ENCODE data around the gene BOLA2B.
A peak's percentile ranks its signal among the peaks of the same experiment; 100 is the strongest.
"Not testable (repeated sequence)": the region's sequence is repeated elsewhere in the genome, so short reads cannot be mapped to it uniquely, and the experiment has no call there.

BOLA2B gene

DNA sequence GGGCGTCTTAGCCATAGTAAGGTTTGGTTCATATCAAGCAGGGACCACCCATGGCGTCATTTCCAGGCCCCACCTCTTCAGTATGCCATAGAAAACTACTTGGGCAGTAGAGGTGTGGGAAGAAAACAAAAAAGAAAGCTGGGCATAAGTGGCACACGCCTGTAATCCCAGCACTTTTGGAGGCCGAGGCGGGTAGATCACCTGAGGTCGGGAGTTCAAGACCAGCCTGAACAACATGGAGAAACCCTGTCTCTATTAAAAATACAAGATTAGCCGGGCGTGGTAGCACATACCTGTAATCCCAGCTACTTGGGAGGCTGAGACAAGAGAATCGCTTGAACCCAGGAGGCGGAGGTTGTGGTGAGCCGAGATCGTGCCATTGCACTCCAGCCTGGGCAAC, 2.3 kb downstream of the BOLA2B start:
- ATAC-seq (replicated peaks; ENCODE audit: extremely low read depth, poor library complexity, severe bottlenecking); DNase-seq (ENCODE audit: low spot score in 2 of 2); H3K27ac Mint-ChIP-seq (ENCODE audit: low read depth); H3K9me3 Mint-ChIP-seq; H3K4me3 Mint-ChIP-seq; H3K27me3 Mint-ChIP-seq: not testable (repeated sequence)
- Mint-ChIP-seq H3K4me1 (peaks cover 15% of the 10 kb centered on the region), H3K36me3 (ENCODE audit: insufficient read depth) (peaks cover 19% of the 10 kb centered on the region)

DNA sequence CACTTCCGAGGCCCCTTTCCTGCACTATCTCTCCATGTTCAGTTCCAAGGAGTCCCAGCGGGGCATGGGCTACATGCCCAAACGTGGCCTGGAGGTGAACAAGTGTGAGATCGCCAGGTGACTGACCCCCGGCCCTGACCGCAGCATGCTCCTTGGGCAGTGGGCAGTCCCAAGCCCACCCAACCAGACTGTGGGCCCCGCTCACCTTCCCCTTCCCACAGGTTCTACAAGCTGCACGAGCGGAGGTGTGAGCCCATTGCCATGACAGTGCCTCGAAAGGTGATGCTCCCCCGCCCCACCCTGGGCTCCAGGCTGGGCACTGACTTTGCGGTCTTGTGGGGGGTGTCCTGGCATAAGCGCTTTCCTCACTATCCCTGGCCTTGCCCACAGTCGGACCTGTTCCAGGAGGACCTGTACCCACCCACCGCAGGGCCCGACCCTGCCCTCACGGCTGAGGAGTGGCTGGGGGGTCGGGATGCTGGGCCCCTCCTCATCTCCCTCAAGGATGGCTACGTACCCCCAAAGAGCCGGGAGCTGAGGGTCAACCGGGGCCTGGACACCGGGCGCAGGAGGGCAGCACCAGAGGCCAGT, 5.4 kb downstream of the BOLA2B start:
- peaks cover 46% of the 10 kb centered on the region for H3K36me3 Mint-ChIP-seq (ENCODE audit: insufficient read depth)

GRCh38 chr16:30187556-30187865, 6.0 kb downstream of the BOLA2B start:
- no peak for ATAC-seq (replicated peaks; ENCODE audit: extremely low read depth, poor library complexity, severe bottlenecking)
- no peak for DNase-seq (ENCODE audit: low spot score in 2 of 2)
- no peaks in the 10 kb centered on the region for H3K9me3 Mint-ChIP-seq
- H3K27me3 Mint-ChIP-seq: no peaks in the 10 kb centered on the region
- peak overlapping the region; percentile 94 for H3K27ac Mint-ChIP-seq (ENCODE audit: low read depth)
- peaks cover 38% of the 10 kb centered on the region for H3K4me1 Mint-ChIP-seq
- H3K4me3 Mint-ChIP-seq: peak overlapping the region; percentile 100
- H3K36me3 Mint-ChIP-seq (ENCODE audit: insufficient read depth): peaks cover 46% of the 10 kb centered on the region

More for the DNA sequence above, 5.4 kb downstream of the BOLA2B start:
- ATAC-seq (replicated peaks; ENCODE audit: extremely low read depth, poor library complexity, severe bottlenecking) (no peak), DNase-seq (ENCODE audit: low spot score in 2 of 2) (no peak)
- Mint-ChIP-seq H3K27me3 (no peaks in the 10 kb centered on the region), H3K4me1 (peaks cover 35% of the 10 kb centered on the region), H3K27ac (ENCODE audit: low read depth) (peak overlapping the region; percentile 94), H3K4me3 (peak overlapping the region; percentile 100), H3K9me3 (no peaks in the 10 kb centered on the region)

GRCh38 chr16:30186782-30187555, 6.5 kb downstream of the BOLA2B start:
- peaks cover 51% of the 10 kb centered on the region for H3K36me3 Mint-ChIP-seq (ENCODE audit: insufficient read depth)
- H3K9me3 Mint-ChIP-seq: no peaks in the 10 kb centered on the region
- H3K27ac Mint-ChIP-seq (ENCODE audit: low read depth): peak overlapping the region; percentile 94
- peaks cover 43% of the 10 kb centered on the region for H3K4me1 Mint-ChIP-seq
- H3K27me3 Mint-ChIP-seq: no peaks in the 10 kb centered on the region
- peak overlapping the region; percentile 100 for H3K4me3 Mint-ChIP-seq
- ATAC-seq (replicated peaks; ENCODE audit: extremely low read depth, poor library complexity, severe bottlenecking) (peak; percentile 11), DNase-seq (ENCODE audit: low spot score in 2 of 2) (peak; percentile 84 to 92)

DNA sequence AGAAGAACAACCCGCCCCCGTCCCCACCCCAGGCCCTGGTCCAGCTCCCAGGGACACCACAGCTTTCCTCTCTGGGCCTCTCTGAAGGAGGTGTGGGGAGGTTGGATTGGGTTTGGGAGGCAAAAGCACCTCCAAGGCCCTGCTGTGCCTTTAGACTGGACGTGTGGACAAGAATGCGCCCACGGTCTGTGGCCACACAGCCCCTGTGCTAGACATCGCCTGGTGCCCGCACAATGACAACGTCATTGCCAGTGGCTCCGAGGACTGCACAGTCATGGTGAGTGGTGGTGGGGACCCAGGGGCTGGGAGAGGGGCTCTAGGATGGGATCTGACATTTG, 7.1 kb downstream of the BOLA2B start:
- H3K27ac Mint-ChIP-seq (ENCODE audit: low read depth): peak overlapping the region; percentile 94
- H3K27me3 Mint-ChIP-seq: no peaks in the 10 kb centered on the region
- no peaks in the 10 kb centered on the region for H3K9me3 Mint-ChIP-seq
- peak overlapping the region; percentile 100 for H3K4me3 Mint-ChIP-seq
- DNase-seq (ENCODE audit: low spot score in 2 of 2) (peak in 1 of 2 donors; percentile 44), ATAC-seq (replicated peaks; ENCODE audit: extremely low read depth, poor library complexity, severe bottlenecking) (no peak)
- peaks cover 45% of the 10 kb centered on the region for H3K4me1 Mint-ChIP-seq
- peaks cover 51% of the 10 kb centered on the region for H3K36me3 Mint-ChIP-seq (ENCODE audit: insufficient read depth)

DNA sequence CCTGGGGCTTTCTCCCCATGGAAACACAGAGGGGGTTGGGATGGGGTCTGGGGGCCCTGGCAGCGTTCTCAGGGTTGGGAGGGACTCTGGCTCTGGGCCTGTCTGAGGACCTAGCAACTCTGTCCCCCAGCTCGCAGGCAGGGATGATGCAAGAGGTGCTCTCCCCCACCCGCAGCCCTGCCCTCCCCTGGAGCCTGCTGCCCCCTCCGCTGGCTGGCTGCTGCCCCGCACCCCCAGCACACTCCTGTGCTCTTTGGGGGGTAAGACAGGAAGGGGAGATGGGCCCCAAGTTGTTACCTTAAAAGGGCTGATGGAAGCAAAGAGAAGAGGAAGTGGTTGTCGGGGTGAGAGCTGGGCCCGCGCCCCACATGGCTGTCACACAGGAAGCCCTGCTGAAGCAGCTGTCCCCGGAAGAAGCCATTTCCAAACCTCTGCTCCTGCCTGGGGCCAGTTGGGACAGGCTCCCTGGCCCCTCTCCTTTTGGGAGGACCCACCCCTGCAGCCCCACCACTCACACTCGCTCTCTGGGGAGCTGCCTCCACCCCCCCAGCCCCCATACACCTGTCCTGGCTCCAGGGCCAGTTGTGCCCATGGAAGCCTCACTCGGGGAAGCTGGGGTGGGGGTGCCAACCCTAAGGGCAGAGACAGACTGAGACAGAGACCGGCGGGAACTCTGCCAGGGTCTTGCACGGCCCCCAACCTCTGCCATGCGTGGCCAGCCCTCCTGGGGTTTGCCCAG, 7.6 kb downstream of the BOLA2B start:
- no peaks in the 10 kb centered on the region for H3K27me3 Mint-ChIP-seq
- ATAC-seq (replicated peaks; ENCODE audit: extremely low read depth, poor library complexity, severe bottlenecking) (peak; percentile 52), DNase-seq (ENCODE audit: low spot score in 2 of 2) (peak; percentile 70 to 83)
- peak overlapping the region; percentile 94 for H3K27ac Mint-ChIP-seq (ENCODE audit: low read depth)
- peaks cover 45% of the 10 kb centered on the region for H3K4me1 Mint-ChIP-seq
- H3K9me3 Mint-ChIP-seq: no peaks in the 10 kb centered on the region
- H3K4me3 Mint-ChIP-seq: peak overlapping the region; percentile 100
- peaks cover 51% of the 10 kb centered on the region for H3K36me3 Mint-ChIP-seq (ENCODE audit: insufficient read depth)

- DNase-seq (ENCODE audit: low spot score in 2 of 2) (peak; percentile 17 to 21), ATAC-seq (replicated peaks; ENCODE audit: extremely low read depth, poor library complexity, severe bottlenecking) (no peak)
- Mint-ChIP-seq H3K4me1 (peaks cover 45% of the 10 kb centered on the region), H3K27me3 (no peaks in the 10 kb centered on the region), H3K4me3 (peak overlapping the region; percentile 100), H3K27ac (ENCODE audit: low read depth) (peak overlapping the region; percentile 94), H3K9me3 (no peaks in the 10 kb centered on the region), H3K36me3 (ENCODE audit: insufficient read depth) (peaks cover 51% of the 10 kb centered on the region)
Measured at GRCh38 chr16:30184891-30185682, 8.4 kb downstream of the BOLA2B start.

DNA sequence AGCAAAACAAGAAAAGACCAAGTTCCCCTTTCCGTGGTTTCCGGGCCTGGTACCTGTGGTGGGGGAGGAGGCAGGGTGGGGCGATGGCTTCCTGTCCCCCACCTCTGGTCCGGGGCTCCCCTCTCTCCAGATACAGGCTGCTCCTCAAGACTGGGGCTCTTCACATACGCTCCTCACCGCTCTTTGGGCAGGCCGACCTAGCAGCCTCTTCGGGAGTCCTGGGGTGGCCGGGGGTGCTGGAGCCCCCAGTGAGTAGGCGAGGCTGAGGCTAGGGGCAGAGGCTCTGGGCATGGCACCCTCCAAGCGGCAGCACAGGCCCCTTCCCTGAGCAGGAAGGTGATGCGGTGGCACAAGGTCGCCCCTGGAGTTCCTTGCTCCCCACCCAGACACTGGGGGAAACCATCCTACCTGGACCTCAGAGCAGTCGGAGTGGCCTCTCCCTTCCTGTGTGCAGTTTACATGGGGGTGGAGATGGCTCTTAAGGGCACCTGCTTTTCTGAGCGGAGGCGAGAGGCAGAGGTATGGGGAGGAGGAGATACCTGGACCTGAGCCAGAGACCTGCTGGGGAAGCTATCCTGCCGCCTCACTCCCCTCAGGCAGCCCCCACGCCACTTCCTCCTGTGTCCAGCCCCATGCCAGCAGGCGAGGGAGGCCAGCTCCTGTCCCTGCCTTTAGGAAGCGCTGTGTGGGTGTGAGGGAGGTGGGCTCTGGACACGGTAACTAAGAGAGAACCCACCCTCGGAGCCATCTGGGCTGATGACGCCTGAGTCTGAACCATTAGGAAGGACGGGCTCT, 9.2 kb downstream of the BOLA2B start:
- Mint-ChIP-seq H3K4me1 (peaks cover 45% of the 10 kb centered on the region), H3K4me3 (peak overlapping the region; percentile 100), H3K27me3 (no peaks in the 10 kb centered on the region), H3K27ac (ENCODE audit: low read depth) (peak overlapping the region; percentile 94), H3K9me3 (no peaks in the 10 kb centered on the region), H3K36me3 (ENCODE audit: insufficient read depth) (peaks cover 51% of the 10 kb centered on the region)
- ATAC-seq (replicated peaks; ENCODE audit: extremely low read depth, poor library complexity, severe bottlenecking) (peak; percentile 50), DNase-seq (ENCODE audit: low spot score in 2 of 2) (peak; percentile 68 to 84)

DNA sequence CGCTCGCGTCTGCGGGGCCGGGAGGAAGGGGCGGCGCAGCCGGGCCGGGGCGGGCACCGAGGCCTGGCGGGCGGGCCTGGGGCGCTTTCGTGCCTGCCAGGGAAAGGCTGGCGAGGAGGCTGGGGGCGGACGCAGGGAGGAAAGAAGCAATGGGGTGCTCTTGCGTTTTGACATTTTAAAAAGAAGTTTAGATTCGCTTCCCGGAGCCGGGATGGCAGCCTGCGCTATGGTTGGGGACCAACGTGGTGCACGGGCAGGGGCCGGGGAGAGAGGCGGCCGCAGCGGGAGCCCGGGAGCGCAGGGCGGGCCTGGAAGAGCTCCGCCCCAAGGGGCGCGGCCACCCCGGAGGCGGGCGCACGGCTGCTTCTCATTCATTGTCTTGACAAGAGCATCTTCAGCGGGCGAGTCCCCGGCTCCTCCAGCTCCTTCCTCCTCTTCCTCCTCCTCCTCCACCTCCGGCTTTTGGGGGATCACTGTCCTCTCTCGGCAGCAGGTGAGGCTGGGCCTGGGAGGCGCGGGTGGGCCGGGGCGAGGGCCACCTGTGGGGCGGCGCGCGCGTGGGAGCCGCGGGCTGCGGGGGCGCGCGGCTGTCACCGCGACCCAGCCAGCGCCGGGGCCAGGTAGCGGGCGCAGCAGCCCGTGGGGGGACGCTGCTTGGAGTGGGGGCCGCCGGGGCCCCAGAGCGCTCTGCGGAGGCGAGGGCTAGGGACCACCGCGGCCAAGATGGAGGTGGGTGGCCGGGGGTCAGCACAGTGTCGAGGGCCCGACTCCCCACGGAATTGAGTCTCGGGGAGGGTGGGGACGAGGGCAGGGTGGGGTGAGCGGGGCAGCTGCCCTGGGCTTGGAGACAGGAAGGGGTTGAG, 10.0 kb downstream of the BOLA2B start, which contains the start of gene CORO1A:
Gene CORO1A (plus strand): TSS at position 370 of the 863 bp plus-strand sequence. CDS start 1,608 bp downstream, outside the sequence.
- peak; percentile 70 to 75 for DNase-seq (ENCODE audit: low spot score in 2 of 2)
- Mint-ChIP-seq H3K36me3 (ENCODE audit: insufficient read depth) (peaks cover 51% of the 10 kb centered on the region), H3K27me3 (no peaks in the 10 kb centered on the region), H3K4me1 (peaks cover 45% of the 10 kb centered on the region), H3K9me3 (no peaks in the 10 kb centered on the region), H3K4me3 (peak within 1 kb of the TSS; percentile 100), H3K27ac (ENCODE audit: low read depth) (peak within 1 kb of the TSS; percentile 94)
- peak; percentile 41 for ATAC-seq (replicated peaks; ENCODE audit: extremely low read depth, poor library complexity, severe bottlenecking)

GRCh38 chr16:30180741-30181140, 12.7 kb downstream of the BOLA2B start:
- Mint-ChIP-seq H3K36me3 (ENCODE audit: insufficient read depth) (peaks cover 29% of the 10 kb centered on the region), H3K4me1 (peaks cover 26% of the 10 kb centered on the region), H3K27me3 (no peaks in the 10 kb centered on the region), H3K27ac (ENCODE audit: low read depth) (no peak overlapping the region), H3K4me3 (no peak overlapping the region), H3K9me3 (no peaks in the 10 kb centered on the region)
- ATAC-seq (replicated peaks; ENCODE audit: extremely low read depth, poor library complexity, severe bottlenecking) (no peak), DNase-seq (ENCODE audit: low spot score in 2 of 2) (no peak)

- Mint-ChIP-seq H3K4me1 (peaks cover 19% of the 10 kb centered on the region), H3K4me3 (no peak overlapping the region), H3K36me3 (ENCODE audit: insufficient read depth) (peaks cover 21% of the 10 kb centered on the region), H3K27me3 (no peaks in the 10 kb centered on the region), H3K9me3 (no peaks in the 10 kb centered on the region), H3K27ac (ENCODE audit: low read depth) (no peak overlapping the region)
- ATAC-seq (replicated peaks; ENCODE audit: extremely low read depth, poor library complexity, severe bottlenecking) (no peak), DNase-seq (ENCODE audit: low spot score in 2 of 2) (no peak)
Measured at GRCh38 chr16:30179931-30180330, 13.5 kb downstream of the BOLA2B start.

Measured in central memory CD8-positive, alpha-beta T cell (primary cell).